Neural cell (in vitro differentiated cells): ENCODE results near the gene CSPG4.
A peak's percentile ranks its signal among the peaks of the same experiment; 100 is the strongest.

Source experiments
- EP300 ChIP-seq: fragments of 450-650 bp; conservative IDR thresholded peaks from 2 replicates; pipeline ENCODE4 v1.6.1; 2014; ENCODE audit warnings: antibody characterized with exemption, mild to moderate bottlenecking, moderate library complexity; ENCODE audit not compliant: poor library complexity, severe bottlenecking
- EZH2 ChIP-seq: fragments of 200-600, 300-800 bp; shearing (Covaris generic), sonication (generic); IDR thresholded peaks from 2 replicates; pipeline ENCODE4 v1.6.1; 2014; ENCODE audit warnings: antibody characterized with exemption, low read length, borderline replicate concordance, mild to moderate bottlenecking; ENCODE audit not compliant: insufficient read depth, poor library complexity, severe bottlenecking
- TF ChIP-seq, protein P1 (sequence below): fragments of 450-650 bp; IDR thresholded peaks from 2 replicates; pipeline ENCODE4 v1.5.1; 2014; ENCODE audit warnings: antibody characterized with exemption, mild to moderate bottlenecking, moderate library complexity; ENCODE audit not compliant: poor library complexity, severe bottlenecking

DNA sequence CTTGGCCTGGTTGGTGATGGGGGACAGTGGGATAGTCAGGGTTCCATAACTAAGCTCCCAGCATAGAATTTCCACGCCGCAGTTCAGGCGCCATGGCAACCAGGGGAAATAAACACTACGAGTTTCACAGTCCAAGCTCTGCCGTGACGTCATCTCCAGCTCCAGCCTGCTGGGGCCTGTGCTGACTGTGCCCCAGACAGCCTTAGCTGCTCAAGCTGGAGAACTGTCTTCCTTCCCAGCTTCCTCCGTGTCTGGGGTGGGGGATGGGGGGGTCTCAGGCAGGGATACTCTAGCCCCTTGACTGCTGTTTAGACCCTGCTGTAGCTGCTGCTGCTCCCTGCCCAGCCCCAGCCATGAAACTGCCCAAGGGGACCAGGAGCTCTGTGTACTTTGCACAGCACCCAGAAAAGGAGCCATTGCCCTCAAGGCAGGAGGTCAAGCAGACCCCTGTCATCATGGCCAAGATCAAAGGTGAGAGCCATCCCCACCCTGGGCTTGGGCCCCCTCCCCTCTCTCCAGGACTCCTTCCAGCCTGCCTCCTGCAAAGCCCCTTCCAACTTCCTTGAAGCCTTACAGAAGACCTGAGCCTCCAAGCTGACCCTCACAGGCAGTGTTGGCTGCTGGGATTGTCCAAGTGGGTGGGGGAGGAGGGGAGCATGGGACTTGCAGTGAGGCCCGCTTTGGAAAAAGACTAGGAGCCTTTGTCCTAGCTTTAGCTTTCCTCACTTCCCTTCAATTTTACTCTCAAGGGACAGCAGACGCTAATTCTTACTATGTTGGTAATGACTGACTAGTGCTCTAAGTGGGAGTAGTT is 11.4 kb upstream of the CSPG4 start:
- TF ChIP-seq, protein P1, sequence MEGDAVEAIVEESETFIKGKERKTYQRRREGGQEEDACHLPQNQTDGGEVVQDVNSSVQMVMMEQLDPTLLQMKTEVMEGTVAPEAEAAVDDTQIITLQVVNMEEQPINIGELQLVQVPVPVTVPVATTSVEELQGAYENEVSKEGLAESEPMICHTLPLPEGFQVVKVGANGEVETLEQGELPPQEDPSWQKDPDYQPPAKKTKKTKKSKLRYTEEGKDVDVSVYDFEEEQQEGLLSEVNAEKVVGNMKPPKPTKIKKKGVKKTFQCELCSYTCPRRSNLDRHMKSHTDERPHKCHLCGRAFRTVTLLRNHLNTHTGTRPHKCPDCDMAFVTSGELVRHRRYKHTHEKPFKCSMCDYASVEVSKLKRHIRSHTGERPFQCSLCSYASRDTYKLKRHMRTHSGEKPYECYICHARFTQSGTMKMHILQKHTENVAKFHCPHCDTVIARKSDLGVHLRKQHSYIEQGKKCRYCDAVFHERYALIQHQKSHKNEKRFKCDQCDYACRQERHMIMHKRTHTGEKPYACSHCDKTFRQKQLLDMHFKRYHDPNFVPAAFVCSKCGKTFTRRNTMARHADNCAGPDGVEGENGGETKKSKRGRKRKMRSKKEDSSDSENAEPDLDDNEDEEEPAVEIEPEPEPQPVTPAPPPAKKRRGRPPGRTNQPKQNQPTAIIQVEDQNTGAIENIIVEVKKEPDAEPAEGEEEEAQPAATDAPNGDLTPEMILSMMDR = no peak
- peak; percentile 45 for TF ChIP-seq EP300
- TF ChIP-seq EZH2 = no peak
